WTC11 (cell line): ENCODE results near the gene ACADL. TPM values are rescaled to one million over a fixed set of nuclear protein-coding genes. Genes with fewer than 3 reads are reported as not detected.

ENCODE experiments used
- ATAC-seq: fragments of 200-7000 bp; cut with Tn5 transposase; 2 replicates; pipeline ENCODE4 v1.10.0; 2021; ENCODE audit warnings: mild to moderate bottlenecking, moderate library complexity
- CTCF ChIA-PET: fragments of 300-600 bp; sonication (Branson Sonifier 250); formaldehyde crosslinking; loops from one replicate; lab custom pipeline; 2021; ENCODE audit warnings: antibody characterized with exemption; lab: Charles Lee
- POLR2A ChIA-PET: fragments of 350-600 bp; sonication (Branson Sonifier 250); formaldehyde crosslinking; loops from one replicate; lab custom pipeline; 2021; ENCODE audit warnings: antibody characterized with exemption; lab: Charles Lee
- DNase-seq: peaks from one replicate; pipeline ENCODE4 v3.0.0; 2021; ENCODE audit warnings: low spot score
- H3K27ac Mint-ChIP-seq: 2 replicates; pipeline ENCODE4 v1.8.0; 2021; ENCODE audit warnings: mixed read lengths
- H3K27me3 Mint-ChIP-seq: 2 replicates; pipeline ENCODE4 v1.8.0; 2021; ENCODE audit warnings: low read depth, mild to moderate bottlenecking, moderate library complexity, mixed read lengths
- H3K36me3 Mint-ChIP-seq: 2 replicates; pipeline ENCODE4 v1.8.0; 2021; ENCODE audit warnings: mixed read lengths
- H3K4me1 Mint-ChIP-seq: 2 replicates; pipeline ENCODE4 v1.8.0; 2022; ENCODE audit warnings: mixed read lengths
- H3K4me3 Mint-ChIP-seq: 2 replicates; pipeline ENCODE4 v1.8.0; 2021; ENCODE audit warnings: mild to moderate bottlenecking, moderate library complexity, mixed read lengths
- H3K9me3 Mint-ChIP-seq: 2 replicates; pipeline ENCODE4 v1.8.0; 2021; ENCODE audit warnings: mixed read lengths
- ATF1 ChIP-seq: sonication (generic); formaldehyde crosslinking; IDR thresholded peaks from 2 replicates; pipeline ENCODE4 v1.8.1; 2023; ENCODE audit warnings: mild to moderate bottlenecking, moderate library complexity, missing genetic modification reagents
- EMX1 ChIP-seq: fragments of 250-450 bp; sonication (Bioruptor Pico); IDR thresholded peaks from 2 replicates; pipeline ENCODE4 v1.8.0; 2021; ENCODE audit warnings: mild to moderate bottlenecking
- RORB ChIP-seq: fragments of 250-450 bp; sonication (Bioruptor Pico); IDR thresholded peaks from 2 replicates; pipeline ENCODE4 v1.9.0; 2021; ENCODE audit warnings: mild to moderate bottlenecking
- SMAD3 ChIP-seq: sonication (generic); formaldehyde crosslinking; IDR thresholded peaks from 2 replicates; pipeline ENCODE4 v1.8.0; 2022; ENCODE audit warnings: missing genetic modification reagents, mild to moderate bottlenecking, borderline replicate concordance
- SMAD4 ChIP-seq: sonication (generic); formaldehyde crosslinking; IDR thresholded peaks from 2 replicates; pipeline ENCODE4 v1.8.0; 2022; ENCODE audit warnings: mild to moderate bottlenecking, missing genetic modification reagents
- ZNF219 ChIP-seq: sonication (generic); formaldehyde crosslinking; IDR thresholded peaks from 2 replicates; pipeline ENCODE4 v1.8.0; 2023; ENCODE audit warnings: missing genetic modification reagents, mild to moderate bottlenecking, borderline replicate concordance
- ZNF396 ChIP-seq: fragments of 250-450 bp; sonication (Bioruptor Pico); IDR thresholded peaks from 2 replicates; pipeline ENCODE4 v1.8.0; 2021; ENCODE audit warnings: mild to moderate bottlenecking, moderate library complexity, borderline replicate concordance
- ZNF671 ChIP-seq: fragments of 250-450 bp; sonication (Bioruptor Pico); IDR thresholded peaks from 2 replicates; pipeline ENCODE4 v1.8.0; 2021; ENCODE audit warnings: mild to moderate bottlenecking
- total RNA-seq: library from RNA; stranded (reverse); gene quantifications from 3 replicates; pipeline ENCODE4 v1.2.3, GENCODE V29; 2021
- TF ChIP-seq, protein P1 (sequence below): sonication (generic); formaldehyde crosslinking; IDR thresholded peaks from 2 replicates; pipeline ENCODE4 v1.8.0; 2023; ENCODE audit warnings: mild to moderate bottlenecking, missing genetic modification reagents
- TF ChIP-seq, protein P2 (sequence below): sonication (generic); formaldehyde crosslinking; IDR thresholded peaks from 2 replicates; pipeline ENCODE4 v1.8.1; 2022; ENCODE audit warnings: mild to moderate bottlenecking, missing genetic modification reagents, moderate library complexity, borderline replicate concordance
- TF ChIP-seq, protein P3 (sequence below): sonication (generic); formaldehyde crosslinking; IDR thresholded peaks from 2 replicates; pipeline ENCODE4 v1.8.0; 2022; ENCODE audit warnings: mild to moderate bottlenecking, missing genetic modification reagents
- TF ChIP-seq, protein P4 (sequence below): fragments of 200-600 bp; IDR thresholded peaks from 2 replicates; pipeline ENCODE4 v1.8.0; 2022; ENCODE audit warnings: antibody characterized with exemption
- TF ChIP-seq, protein P5 (sequence below): fragments of 250-450 bp; sonication (Bioruptor Pico); IDR thresholded peaks from 2 replicates; pipeline ENCODE4 v1.8.0; 2021; ENCODE audit warnings: mild to moderate bottlenecking
- TF ChIP-seq, protein P6 (sequence below): sonication (generic); formaldehyde crosslinking; IDR thresholded peaks from 2 replicates; pipeline ENCODE4 v1.8.0; 2022; ENCODE audit warnings: missing genetic modification reagents

Gene ACADL
- total RNA-seq, 1 experiment from 2014 or later = 0.42 TPM

DNA sequence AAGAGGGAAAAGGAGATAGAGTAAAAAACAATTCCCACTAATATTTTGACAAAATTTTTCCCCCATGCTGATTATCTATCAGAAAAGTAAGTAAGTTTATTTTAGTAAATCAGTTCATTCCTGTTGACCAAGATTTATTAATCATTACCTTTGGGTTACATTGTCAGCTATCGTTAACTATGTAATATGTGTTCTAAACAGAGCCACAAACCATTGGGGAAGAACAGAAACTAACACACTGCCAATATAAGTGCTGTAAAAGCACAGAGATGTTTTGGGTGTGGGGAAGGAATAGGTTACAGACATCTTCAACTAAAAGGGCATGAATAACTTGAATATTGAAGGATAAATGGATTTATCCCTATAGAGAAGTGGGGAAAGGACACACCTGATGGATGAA, 42.5 kb upstream of the ACADL start (continued):
- no peak for TF ChIP-seq ZNF396 (CRISPR knock-in tag)
- no peak for TF ChIP-seq SMAD4 (CRISPR knock-in tag)
- TF ChIP-seq, protein P1, sequence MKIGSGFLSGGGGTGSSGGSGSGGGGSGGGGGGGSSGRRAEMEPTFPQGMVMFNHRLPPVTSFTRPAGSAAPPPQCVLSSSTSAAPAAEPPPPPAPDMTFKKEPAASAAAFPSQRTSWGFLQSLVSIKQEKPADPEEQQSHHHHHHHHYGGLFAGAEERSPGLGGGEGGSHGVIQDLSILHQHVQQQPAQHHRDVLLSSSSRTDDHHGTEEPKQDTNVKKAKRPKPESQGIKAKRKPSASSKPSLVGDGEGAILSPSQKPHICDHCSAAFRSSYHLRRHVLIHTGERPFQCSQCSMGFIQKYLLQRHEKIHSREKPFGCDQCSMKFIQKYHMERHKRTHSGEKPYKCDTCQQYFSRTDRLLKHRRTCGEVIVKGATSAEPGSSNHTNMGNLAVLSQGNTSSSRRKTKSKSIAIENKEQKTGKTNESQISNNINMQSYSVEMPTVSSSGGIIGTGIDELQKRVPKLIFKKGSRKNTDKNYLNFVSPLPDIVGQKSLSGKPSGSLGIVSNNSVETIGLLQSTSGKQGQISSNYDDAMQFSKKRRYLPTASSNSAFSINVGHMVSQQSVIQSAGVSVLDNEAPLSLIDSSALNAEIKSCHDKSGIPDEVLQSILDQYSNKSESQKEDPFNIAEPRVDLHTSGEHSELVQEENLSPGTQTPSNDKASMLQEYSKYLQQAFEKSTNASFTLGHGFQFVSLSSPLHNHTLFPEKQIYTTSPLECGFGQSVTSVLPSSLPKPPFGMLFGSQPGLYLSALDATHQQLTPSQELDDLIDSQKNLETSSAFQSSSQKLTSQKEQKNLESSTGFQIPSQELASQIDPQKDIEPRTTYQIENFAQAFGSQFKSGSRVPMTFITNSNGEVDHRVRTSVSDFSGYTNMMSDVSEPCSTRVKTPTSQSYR (CRISPR knock-in tag) = no peak

DNA sequence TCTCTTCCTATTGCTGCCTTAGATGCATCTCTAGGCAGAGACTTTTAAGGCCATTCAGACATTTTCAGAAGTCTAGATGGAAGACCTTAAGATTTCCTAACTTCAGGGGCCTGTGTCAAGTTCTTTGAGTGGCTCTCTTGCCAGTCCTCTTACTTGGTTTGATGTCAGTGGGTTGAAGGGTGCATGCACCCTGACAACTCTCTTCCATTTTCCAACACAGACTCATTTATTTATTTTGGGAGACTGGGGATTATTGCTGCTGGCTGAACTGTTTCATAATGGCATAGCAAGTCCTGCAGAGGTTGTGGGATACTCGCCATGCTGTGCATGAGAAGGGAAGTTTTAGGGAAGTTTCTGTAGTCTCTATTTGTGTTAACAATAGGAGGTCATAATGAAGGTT, 39.0 kb upstream of the ACADL start:
- no peak for TF ChIP-seq EMX1
- TF ChIP-seq, protein P2, sequence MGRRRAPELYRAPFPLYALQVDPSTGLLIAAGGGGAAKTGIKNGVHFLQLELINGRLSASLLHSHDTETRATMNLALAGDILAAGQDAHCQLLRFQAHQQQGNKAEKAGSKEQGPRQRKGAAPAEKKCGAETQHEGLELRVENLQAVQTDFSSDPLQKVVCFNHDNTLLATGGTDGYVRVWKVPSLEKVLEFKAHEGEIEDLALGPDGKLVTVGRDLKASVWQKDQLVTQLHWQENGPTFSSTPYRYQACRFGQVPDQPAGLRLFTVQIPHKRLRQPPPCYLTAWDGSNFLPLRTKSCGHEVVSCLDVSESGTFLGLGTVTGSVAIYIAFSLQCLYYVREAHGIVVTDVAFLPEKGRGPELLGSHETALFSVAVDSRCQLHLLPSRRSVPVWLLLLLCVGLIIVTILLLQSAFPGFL (CRISPR knock-in tag) = no peak
- no peak for TF ChIP-seq RORB
- TF ChIP-seq ZNF219 (CRISPR knock-in tag) = no peak
- no peak for TF ChIP-seq SMAD3
- no peak for TF ChIP-seq ZNF671 (CRISPR knock-in tag)
- TF ChIP-seq, protein P3, sequence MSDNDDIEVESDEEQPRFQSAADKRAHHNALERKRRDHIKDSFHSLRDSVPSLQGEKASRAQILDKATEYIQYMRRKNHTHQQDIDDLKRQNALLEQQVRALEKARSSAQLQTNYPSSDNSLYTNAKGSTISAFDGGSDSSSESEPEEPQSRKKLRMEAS (CRISPR knock-in tag) = no peak
- TF ChIP-seq, protein P4, sequence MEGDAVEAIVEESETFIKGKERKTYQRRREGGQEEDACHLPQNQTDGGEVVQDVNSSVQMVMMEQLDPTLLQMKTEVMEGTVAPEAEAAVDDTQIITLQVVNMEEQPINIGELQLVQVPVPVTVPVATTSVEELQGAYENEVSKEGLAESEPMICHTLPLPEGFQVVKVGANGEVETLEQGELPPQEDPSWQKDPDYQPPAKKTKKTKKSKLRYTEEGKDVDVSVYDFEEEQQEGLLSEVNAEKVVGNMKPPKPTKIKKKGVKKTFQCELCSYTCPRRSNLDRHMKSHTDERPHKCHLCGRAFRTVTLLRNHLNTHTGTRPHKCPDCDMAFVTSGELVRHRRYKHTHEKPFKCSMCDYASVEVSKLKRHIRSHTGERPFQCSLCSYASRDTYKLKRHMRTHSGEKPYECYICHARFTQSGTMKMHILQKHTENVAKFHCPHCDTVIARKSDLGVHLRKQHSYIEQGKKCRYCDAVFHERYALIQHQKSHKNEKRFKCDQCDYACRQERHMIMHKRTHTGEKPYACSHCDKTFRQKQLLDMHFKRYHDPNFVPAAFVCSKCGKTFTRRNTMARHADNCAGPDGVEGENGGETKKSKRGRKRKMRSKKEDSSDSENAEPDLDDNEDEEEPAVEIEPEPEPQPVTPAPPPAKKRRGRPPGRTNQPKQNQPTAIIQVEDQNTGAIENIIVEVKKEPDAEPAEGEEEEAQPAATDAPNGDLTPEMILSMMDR = no peak
- TF ChIP-seq, protein P5, sequence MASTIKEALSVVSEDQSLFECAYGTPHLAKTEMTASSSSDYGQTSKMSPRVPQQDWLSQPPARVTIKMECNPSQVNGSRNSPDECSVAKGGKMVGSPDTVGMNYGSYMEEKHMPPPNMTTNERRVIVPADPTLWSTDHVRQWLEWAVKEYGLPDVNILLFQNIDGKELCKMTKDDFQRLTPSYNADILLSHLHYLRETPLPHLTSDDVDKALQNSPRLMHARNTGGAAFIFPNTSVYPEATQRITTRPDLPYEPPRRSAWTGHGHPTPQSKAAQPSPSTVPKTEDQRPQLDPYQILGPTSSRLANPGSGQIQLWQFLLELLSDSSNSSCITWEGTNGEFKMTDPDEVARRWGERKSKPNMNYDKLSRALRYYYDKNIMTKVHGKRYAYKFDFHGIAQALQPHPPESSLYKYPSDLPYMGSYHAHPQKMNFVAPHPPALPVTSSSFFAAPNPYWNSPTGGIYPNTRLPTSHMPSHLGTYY (CRISPR knock-in tag) = no peak
- no peak for TF ChIP-seq ATF1 (CRISPR knock-in tag)
- TF ChIP-seq, protein P6, sequence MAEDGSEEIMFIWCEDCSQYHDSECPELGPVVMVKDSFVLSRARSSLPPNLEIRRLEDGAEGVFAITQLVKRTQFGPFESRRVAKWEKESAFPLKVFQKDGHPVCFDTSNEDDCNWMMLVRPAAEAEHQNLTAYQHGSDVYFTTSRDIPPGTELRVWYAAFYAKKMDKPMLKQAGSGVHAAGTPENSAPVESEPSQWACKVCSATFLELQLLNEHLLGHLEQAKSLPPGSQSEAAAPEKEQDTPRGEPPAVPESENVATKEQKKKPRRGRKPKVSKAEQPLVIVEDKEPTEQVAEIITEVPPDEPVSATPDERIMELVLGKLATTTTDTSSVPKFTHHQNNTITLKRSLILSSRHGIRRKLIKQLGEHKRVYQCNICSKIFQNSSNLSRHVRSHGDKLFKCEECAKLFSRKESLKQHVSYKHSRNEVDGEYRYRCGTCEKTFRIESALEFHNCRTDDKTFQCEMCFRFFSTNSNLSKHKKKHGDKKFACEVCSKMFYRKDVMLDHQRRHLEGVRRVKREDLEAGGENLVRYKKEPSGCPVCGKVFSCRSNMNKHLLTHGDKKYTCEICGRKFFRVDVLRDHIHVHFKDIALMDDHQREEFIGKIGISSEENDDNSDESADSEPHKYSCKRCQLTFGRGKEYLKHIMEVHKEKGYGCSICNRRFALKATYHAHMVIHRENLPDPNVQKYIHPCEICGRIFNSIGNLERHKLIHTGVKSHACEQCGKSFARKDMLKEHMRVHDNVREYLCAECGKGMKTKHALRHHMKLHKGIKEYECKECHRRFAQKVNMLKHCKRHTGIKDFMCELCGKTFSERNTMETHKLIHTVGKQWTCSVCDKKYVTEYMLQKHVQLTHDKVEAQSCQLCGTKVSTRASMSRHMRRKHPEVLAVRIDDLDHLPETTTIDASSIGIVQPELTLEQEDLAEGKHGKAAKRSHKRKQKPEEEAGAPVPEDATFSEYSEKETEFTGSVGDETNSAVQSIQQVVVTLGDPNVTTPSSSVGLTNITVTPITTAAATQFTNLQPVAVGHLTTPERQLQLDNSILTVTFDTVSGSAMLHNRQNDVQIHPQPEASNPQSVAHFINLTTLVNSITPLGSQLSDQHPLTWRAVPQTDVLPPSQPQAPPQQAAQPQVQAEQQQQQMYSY (CRISPR knock-in tag) = no peak
- ATAC-seq = no peak
- peaks cover 3% of the 10 kb centered on the region; the same call in 1 of the 2 replicates for H3K4me1 Mint-ChIP-seq
- no peaks in the 10 kb centered on the region for H3K9me3 Mint-ChIP-seq
- no peak for DNase-seq
- no peaks in the 10 kb centered on the region for H3K27me3 Mint-ChIP-seq
- no peaks in the 10 kb centered on the region for H3K36me3 Mint-ChIP-seq
- no peak overlapping the region for H3K27ac Mint-ChIP-seq
- H3K4me3 Mint-ChIP-seq = no peak overlapping the region
- ChIA-PET CTCF (no interaction called here), POLR2A (no interaction called here)
